Endothelial cell of umbilical vein (primary cell): ENCODE results near the gene CHM.

Experiments
- CTCF ChIP-seq, 2 donors: IDR thresholded peaks; 1 replicate in 1 of 2; 2 replicates in 1 of 2; pipeline ENCODE4 v1.5.1; 2011; ENCODE audit warnings: low read length in 2 of 2, mild to moderate bottlenecking in 2 of 2, moderate library complexity in 2 of 2, control low read depth in 1 of 2, inconsistent platforms in 1 of 2, low read depth in 1 of 2; ENCODE audit not compliant: insufficient read depth in 1 of 2; ENCODE audit errors: extremely low read depth in 1 of 2
- POLR2A ChIP-seq: IDR thresholded peaks from 2 replicates; pipeline ENCODE4 v1.6.1; 2012; ENCODE audit warnings: low read depth, mild to moderate bottlenecking, control low read depth, low read length

GRCh38 chrX:85980286-85980685 is 67.1 kb downstream of the CHM start:
- TF ChIP-seq CTCF (IDR thresholded peaks at IDR 0.05; ENCODE audit: extremely low read depth in 1 of 2, insufficient read depth in 1 of 2, low read depth in 1 of 2, low read length in 2 of 2) (no peak), POLR2A (no peak)
